Measurements from ENCODE around the gene BCL11B. TPM values are rescaled to one million over a fixed set of nuclear protein-coding genes. Genes with fewer than 3 reads are reported as not detected.

Gene BCL11B
- total and polyA plus RNA-seq, 4 donors, result 0.13 to 1.3 (median 0.58) TPM; not detected in 1

DNA sequence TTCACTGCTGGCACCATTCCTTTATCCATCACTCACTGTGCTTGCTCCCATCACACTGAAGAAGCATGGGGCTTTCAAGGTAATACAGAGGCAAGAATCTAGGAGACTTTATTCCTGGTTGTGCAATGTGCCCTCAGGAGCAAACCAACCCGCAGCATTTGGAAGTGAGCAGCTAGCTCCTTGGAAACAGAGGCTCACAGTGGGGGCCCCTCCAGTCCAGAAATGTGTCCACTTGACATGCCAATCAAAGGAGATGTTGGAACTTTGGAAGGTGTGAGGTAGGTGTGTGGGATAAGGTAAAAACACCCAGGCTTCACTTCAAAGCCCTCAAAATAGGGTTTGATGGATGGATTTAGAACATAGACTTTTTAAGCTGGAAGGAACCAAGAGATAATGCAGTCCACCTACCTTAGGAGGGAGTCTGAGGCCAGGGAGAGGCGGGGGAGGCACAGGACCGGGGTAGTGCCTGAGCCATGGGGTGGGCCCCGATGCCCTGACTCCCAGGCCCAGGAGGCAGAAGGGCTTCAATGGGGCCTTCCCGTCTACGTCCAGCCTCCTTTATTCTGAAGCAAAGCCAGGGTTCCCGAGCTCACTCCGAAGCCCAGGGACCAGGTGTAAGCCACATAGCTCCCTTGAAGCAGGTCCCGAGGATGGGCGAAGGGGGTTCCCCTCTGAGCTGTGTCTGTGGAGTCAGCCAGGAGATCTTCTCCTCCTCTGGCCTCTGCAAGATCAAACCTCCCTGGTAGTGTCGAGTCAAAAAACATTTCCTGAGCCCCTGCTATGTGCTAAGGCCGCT is 17.6 kb upstream of the BCL11B start:
- Histone ChIP-seq H3K4me3 (ENCODE audit: low read length in 2 of 2) (no peak overlapping the region), H3K4me1 (ENCODE audit: control insufficient read depth in 1 of 2, insufficient read depth in 2 of 2, low read length in 2 of 2) (no peaks in the 10 kb centered on the region), H3K36me3 (ENCODE audit: control insufficient read depth in 1 of 2, insufficient read depth in 2 of 2, low read length in 1 of 2) (no peaks in the 10 kb centered on the region), H3K27ac (ENCODE audit: low read depth in 1 of 2, low read length in 2 of 2) (no peak overlapping the region), H3K9me3 (ENCODE audit: control insufficient read depth, low read length) (peaks cover 2% of the 10 kb centered on the region), H3K27me3 (ENCODE audit: control insufficient read depth in 1 of 2, insufficient read depth in 2 of 2, low read length in 1 of 2) (no peaks in the 10 kb centered on the region)
- DNase-seq (no peak), ATAC-seq (ENCODE audit: low FRiP score) (no peak)
- WGBS, 2 donors, result 86% methylated on average over 12 of the region's 12 CpGs
- intact Hi-C loops (cut with DNase I), result no loop called here

DNA sequence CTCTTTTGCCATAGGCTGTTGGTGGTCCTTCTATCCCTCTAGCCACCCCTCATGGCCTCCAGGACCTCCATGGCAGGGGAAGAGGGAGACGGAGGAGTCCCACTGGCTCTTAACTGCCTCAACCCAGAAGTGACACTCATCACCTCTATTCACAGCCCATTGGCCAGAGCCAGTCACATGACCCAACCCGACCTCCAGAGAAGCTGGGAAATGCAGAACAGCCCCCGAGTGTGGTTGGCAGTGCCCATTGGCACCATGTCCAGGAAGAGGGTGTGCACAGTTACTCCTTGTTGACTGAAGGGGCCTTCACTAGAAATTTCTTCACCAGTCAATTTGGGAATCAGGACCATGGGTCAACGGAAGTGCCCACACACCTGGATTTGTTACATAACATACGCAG is 17.0 kb upstream of the BCL11B start:
- Histone ChIP-seq H3K36me3 (ENCODE audit: control insufficient read depth in 1 of 2, insufficient read depth in 2 of 2, low read length in 1 of 2) (no peaks in the 10 kb centered on the region), H3K27me3 (ENCODE audit: control insufficient read depth in 1 of 2, insufficient read depth in 2 of 2, low read length in 1 of 2) (no peaks in the 10 kb centered on the region), H3K9me3 (ENCODE audit: control insufficient read depth, low read length) (peaks cover 2% of the 10 kb centered on the region), H3K27ac (ENCODE audit: low read depth in 1 of 2, low read length in 2 of 2) (no peak overlapping the region), H3K4me1 (ENCODE audit: control insufficient read depth in 1 of 2, insufficient read depth in 2 of 2, low read length in 2 of 2) (no peaks in the 10 kb centered on the region), H3K4me3 (ENCODE audit: low read length in 2 of 2) (no peak overlapping the region)
- intact Hi-C loops (cut with DNase I), result no loop called here
- DNase-seq (no peak), ATAC-seq (ENCODE audit: low FRiP score) (no peak)
- 74 to 76% methylated on average over 5 of the region's 5 CpGs for WGBS, 2 donors

DNA sequence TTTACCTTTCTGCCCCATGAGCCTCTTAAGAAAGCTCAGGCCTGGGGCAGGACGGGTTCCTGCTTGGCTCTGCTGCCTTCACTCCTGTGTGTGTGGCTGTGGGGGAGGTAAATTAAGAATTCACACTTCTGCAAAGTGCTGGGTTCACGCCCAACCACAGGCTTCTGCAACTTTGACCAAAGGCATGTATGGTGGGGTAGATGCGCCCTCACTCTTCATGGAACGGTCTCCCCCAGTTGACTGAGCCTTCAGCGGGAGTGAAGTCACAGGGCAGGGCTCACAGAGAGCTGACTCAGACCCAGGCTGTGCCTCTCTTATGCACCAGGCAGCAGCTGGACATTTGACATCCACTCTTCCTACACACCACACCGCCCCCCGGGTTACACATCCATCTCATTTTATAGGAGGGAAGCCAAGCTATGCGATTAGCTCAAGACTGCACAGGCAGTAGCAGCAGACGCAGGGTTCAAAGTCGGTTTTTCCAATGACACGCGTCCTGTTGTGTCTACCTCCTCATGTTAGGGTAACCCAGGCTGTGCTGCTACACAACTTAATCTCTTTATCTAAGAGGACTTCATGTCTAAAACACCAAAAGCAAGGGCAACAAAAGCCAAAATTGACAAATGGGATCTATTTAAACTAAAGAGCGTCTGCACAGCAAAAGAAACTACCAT is 15.4 kb upstream of the BCL11B start:
- H3K27me3 ChIP-seq (ENCODE audit: control insufficient read depth in 1 of 2, insufficient read depth in 2 of 2, low read length in 1 of 2), result peaks cover 0 to 2% of the 10 kb centered on the region in 2 donors
- H3K9me3 ChIP-seq (ENCODE audit: control insufficient read depth, low read length), result peaks cover 2% of the 10 kb centered on the region
- no peaks in the 10 kb centered on the region for H3K36me3 ChIP-seq (ENCODE audit: control insufficient read depth in 1 of 2, insufficient read depth in 2 of 2, low read length in 1 of 2)
- no peak overlapping the region for H3K27ac ChIP-seq (ENCODE audit: low read depth in 1 of 2, low read length in 2 of 2)
- DNase-seq, result no peak
- intact Hi-C loops (cut with DNase I), result no loop called here
- ATAC-seq (ENCODE audit: low FRiP score), result no peak
- 71 to 72% methylated on average over 13 of the region's 13 CpGs for WGBS, 2 donors
- no peaks in the 10 kb centered on the region for H3K4me1 ChIP-seq (ENCODE audit: control insufficient read depth in 1 of 2, insufficient read depth in 2 of 2, low read length in 2 of 2)
- no peak overlapping the region for H3K4me3 ChIP-seq (ENCODE audit: low read length in 2 of 2)

DNA sequence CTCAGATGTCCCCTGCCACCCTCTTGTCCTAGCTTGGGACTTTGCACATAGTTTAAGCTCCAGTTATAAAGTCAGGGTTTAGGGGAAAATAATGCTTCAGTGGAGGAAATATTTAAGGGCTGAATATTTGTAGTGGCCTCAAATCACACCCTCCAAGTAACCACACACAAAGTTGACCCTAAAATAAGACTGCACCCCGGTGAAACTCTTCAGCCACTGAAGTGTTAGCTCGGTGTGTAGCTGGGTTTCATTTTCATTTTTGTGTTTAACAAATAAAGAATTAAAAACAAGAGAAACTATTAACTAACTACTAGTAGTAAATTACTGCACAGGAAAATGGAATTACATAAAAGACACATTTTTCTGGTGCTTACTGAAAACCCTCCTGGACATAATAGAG is 14.8 kb upstream of the BCL11B start:
- DNase-seq (no peak), ATAC-seq (ENCODE audit: low FRiP score) (no peak)
- H3K4me1 ChIP-seq (ENCODE audit: control insufficient read depth in 1 of 2, insufficient read depth in 2 of 2, low read length in 2 of 2), result no peaks in the 10 kb centered on the region
- intact Hi-C loops (cut with DNase I), result no loop called here
- peaks cover 0 to 4% of the 10 kb centered on the region in 2 donors for H3K27me3 ChIP-seq (ENCODE audit: control insufficient read depth in 1 of 2, insufficient read depth in 2 of 2, low read length in 1 of 2)
- H3K4me3 ChIP-seq (ENCODE audit: low read length in 2 of 2), result no peak overlapping the region
- H3K36me3 ChIP-seq (ENCODE audit: control insufficient read depth in 1 of 2, insufficient read depth in 2 of 2, low read length in 1 of 2), result no peaks in the 10 kb centered on the region
- H3K9me3 ChIP-seq (ENCODE audit: control insufficient read depth, low read length), result peaks cover 2% of the 10 kb centered on the region
- WGBS, 2 donors, result 71 to 76% methylated on average over 2 of the region's 2 CpGs
- H3K27ac ChIP-seq (ENCODE audit: low read depth in 1 of 2, low read length in 2 of 2), result no peak overlapping the region

DNA sequence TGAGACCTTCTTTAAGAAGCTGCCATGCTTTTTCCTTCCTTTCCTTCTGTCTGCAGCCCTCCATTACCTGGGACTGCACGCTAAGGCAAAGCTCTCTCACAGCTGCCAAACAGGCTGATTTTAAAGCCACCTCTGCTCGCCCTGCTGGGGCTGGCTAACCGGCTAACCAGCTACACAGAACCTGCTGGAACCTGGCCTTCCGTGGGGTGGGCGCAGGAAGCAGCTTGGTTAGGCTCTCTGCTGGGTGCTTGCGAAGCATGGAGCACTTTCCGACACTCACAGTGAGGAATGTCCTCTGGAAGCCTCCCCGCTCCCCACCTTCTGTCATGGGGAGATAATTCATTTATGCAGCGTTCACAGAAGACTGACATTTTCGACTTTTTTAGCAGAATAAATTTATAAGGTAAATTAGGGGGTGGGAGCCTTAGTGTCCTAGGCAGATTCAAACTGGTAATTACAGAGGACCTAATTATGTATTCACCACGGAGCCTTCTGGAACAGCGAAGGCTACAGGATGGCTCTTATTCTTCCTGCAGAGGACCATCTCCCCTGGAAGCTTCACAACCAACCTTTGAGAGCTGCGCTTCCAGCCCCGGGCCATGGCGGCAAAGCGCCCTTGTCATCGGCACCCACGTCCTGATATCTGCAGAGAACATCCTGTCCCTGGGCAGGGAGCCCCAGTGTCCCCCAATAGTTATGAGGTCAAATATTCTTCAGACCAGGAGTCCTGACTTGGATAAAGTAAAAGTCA is 12.4 kb upstream of the BCL11B start:
- intact Hi-C loops (cut with DNase I), result no loop called here
- Histone ChIP-seq H3K27ac (ENCODE audit: low read depth in 1 of 2, low read length in 2 of 2) (no peak overlapping the region), H3K36me3 (ENCODE audit: control insufficient read depth in 1 of 2, insufficient read depth in 2 of 2, low read length in 1 of 2) (no peaks in the 10 kb centered on the region), H3K4me3 (ENCODE audit: low read length in 2 of 2) (no peak overlapping the region), H3K9me3 (ENCODE audit: control insufficient read depth, low read length) (no peaks in the 10 kb centered on the region), H3K27me3 (ENCODE audit: control insufficient read depth in 1 of 2, insufficient read depth in 2 of 2, low read length in 1 of 2) (peaks cover 0 to 4% of the 10 kb centered on the region in 2 donors), H3K4me1 (ENCODE audit: control insufficient read depth in 1 of 2, insufficient read depth in 2 of 2, low read length in 2 of 2) (no peaks in the 10 kb centered on the region)
- WGBS, 2 donors, result 67 to 68% methylated on average over 18 of the region's 18 CpGs
- DNase-seq (no peak), ATAC-seq (ENCODE audit: low FRiP score) (no peak)

DNA sequence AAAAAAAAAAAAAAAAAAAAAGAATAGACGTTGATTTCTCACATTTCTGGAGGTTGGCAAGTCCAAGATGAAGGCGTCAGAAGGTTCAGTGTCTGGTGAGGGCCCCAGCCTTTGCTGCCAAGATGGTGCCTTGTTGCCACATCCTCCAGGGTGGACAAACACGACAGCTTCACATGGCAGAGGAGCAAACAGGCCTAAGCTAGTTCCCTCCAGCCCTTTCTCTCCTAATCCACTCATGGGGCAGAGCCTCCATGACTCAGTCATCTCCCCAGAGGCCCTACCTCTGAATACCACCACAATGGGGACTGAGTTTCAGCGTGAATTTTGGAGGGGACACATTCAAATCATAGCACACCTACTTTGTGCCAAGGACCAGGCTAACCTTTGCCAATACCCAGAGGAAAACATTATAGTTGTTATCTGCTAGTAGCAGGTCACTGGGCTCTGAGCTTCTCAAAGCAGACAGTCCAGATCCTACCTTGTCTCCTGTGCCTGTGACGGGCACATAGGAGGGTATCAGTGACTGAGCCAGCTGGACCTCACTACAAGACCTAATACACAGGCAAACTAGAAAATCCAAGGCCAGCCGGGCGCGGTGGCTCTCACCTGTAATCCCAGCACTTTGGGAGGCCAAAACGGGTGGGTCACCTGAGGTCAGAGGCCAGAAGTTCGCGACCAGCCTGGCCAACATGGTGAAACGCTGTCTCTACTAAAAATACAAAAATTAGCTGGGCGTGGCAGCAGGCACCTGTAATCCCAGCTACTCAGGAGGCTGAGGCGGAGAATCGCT is 10.5 kb upstream of the BCL11B start:
- no peaks in the 10 kb centered on the region for H3K9me3 ChIP-seq (ENCODE audit: control insufficient read depth, low read length)
- ATAC-seq (ENCODE audit: low FRiP score) (no peak), DNase-seq (no peak)
- H3K27me3 ChIP-seq (ENCODE audit: control insufficient read depth in 1 of 2, insufficient read depth in 2 of 2, low read length in 1 of 2), result peaks cover 0 to 6% of the 10 kb centered on the region in 2 donors
- WGBS, 2 donors, result 85 to 86% methylated on average over 15 of the region's 15 CpGs
- H3K4me3 ChIP-seq (ENCODE audit: low read length in 2 of 2), result no peak overlapping the region
- H3K27ac ChIP-seq (ENCODE audit: low read depth in 1 of 2, low read length in 2 of 2), result no peak overlapping the region
- H3K4me1 ChIP-seq (ENCODE audit: control insufficient read depth in 1 of 2, insufficient read depth in 2 of 2, low read length in 2 of 2), result no peaks in the 10 kb centered on the region
- intact Hi-C loops (cut with DNase I), result no loop called here
- H3K36me3 ChIP-seq (ENCODE audit: control insufficient read depth in 1 of 2, insufficient read depth in 2 of 2, low read length in 1 of 2), result no peaks in the 10 kb centered on the region

DNA sequence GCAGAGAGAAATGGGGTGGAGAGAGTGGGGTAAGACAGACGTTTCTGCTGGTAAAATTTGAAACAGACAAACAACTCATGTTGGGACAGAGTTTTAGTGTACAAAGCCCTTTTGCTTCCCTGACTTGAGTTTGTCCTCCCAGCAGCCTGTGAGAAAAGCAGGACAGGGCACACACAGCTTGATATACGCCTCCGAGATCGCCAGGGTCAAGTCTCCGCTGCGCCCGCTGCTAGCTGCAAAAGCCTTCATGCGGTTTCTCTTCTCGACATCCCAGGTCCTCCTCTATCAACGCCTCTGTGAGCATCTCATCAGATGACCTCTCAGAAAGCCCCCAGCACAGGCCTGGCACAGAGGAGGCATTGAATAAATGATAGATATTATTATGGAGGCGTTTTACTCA is 9.4 kb upstream of the BCL11B start:
- H3K27me3 ChIP-seq (ENCODE audit: control insufficient read depth in 1 of 2, insufficient read depth in 2 of 2, low read length in 1 of 2), result peaks cover 0 to 8% of the 10 kb centered on the region in 2 donors
- WGBS, 2 donors, result 53 to 60% methylated on average over 11 of the region's 11 CpGs

DNA sequence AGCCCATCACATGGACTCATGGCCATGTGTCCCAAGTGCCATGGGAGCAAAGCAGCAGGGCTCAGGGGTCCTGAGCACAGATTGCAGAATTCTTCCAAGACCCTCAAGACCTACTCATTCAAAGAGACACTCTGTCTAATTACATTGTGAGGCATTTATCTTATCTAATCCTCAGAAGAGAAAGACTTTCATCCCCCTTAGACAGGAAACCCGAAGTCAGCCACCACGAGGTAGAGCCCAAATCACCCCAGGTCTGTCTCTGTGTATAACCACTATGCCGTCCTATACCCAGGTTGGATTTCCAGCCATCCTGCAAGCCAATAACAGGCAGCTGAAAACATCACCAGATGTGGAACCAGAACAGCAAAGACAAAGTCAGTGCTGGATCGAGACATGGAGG is 8.9 kb upstream of the BCL11B start:
- no peak for ATAC-seq (ENCODE audit: low FRiP score)
- H3K4me3 ChIP-seq (ENCODE audit: low read length in 2 of 2), result no peak overlapping the region
- H3K27ac ChIP-seq (ENCODE audit: low read depth in 1 of 2, low read length in 2 of 2), result no peak overlapping the region
- no peak for DNase-seq
- H3K9me3 ChIP-seq (ENCODE audit: control insufficient read depth, low read length), result no peaks in the 10 kb centered on the region
- no peaks in the 10 kb centered on the region for H3K4me1 ChIP-seq (ENCODE audit: control insufficient read depth in 1 of 2, insufficient read depth in 2 of 2, low read length in 2 of 2)
- 64 to 70% methylated on average over 4 of the region's 4 CpGs for WGBS, 2 donors
- no peaks in the 10 kb centered on the region for H3K36me3 ChIP-seq (ENCODE audit: control insufficient read depth in 1 of 2, insufficient read depth in 2 of 2, low read length in 1 of 2)
- H3K27me3 ChIP-seq (ENCODE audit: control insufficient read depth in 1 of 2, insufficient read depth in 2 of 2, low read length in 1 of 2), result peaks cover 0 to 8% of the 10 kb centered on the region in 2 donors
- intact Hi-C loops (cut with DNase I), result no loop called here

More for the DNA sequence above, 9.4 kb upstream of the BCL11B start:
- no peak for DNase-seq
- no peaks in the 10 kb centered on the region for H3K36me3 ChIP-seq (ENCODE audit: control insufficient read depth in 1 of 2, insufficient read depth in 2 of 2, low read length in 1 of 2)
- H3K9me3 ChIP-seq (ENCODE audit: control insufficient read depth, low read length), result no peaks in the 10 kb centered on the region
- no peak overlapping the region for H3K27ac ChIP-seq (ENCODE audit: low read depth in 1 of 2, low read length in 2 of 2)
- ATAC-seq (ENCODE audit: low FRiP score), result no peak
- intact Hi-C loops (cut with DNase I), result no loop called here
- no peaks in the 10 kb centered on the region for H3K4me1 ChIP-seq (ENCODE audit: control insufficient read depth in 1 of 2, insufficient read depth in 2 of 2, low read length in 2 of 2)
- H3K4me3 ChIP-seq (ENCODE audit: low read length in 2 of 2), result no peak overlapping the region

Measured in aorta (tissue), 5 donors.